ENCODE measurements around the gene CELSR1. TPM values are rescaled to one million over a fixed set of nuclear protein-coding genes. Genes with fewer than 3 reads are reported as not detected.
A peak's percentile ranks its signal among the peaks of the same experiment; 100 is the strongest.
"Not testable (repeated sequence)": the region's sequence is repeated elsewhere in the genome, so short reads cannot be mapped to it uniquely, and the experiment has no call there.

CELSR1 gene
- total RNA-seq, 3 donors from 2014 or later, result 0.96 to 36.7 (median 21.2) TPM

DNA sequence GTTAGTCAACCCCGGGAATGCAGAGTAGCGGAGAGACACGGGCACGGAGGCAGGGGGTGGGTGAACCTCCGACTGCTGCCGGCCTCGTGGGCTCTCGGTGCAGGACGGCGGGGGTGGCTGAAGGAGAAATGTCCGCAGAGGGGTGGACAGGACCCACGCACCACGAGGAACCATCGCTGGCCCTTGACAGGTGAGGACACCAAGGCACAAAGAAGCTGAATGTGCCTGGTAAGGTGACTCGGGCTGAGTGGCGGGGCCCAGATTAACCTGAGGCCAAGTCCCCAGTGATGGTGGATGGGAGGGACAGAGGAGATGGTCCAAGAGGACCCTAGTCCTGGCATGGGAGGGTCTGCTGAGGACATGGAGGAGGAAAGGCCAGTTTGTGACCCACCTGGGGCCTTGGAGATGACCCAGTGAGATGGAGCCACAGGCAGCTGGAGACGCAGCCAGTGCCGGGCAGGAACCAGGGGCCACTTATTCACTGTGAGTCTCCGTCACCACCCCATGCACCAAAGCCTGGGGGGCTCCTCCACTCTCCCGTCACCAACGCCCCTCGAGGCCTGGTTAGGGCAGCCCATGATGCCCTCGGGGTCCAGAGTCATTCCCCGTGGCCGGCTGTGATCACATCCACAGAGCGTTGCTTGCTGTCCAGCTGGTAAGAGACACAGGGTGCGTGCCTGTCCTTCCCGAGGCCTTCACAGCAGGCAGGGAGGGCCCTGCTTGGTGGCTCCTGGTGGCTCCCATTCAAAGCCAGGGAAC is 64.2 kb downstream of the CELSR1 start:
- TF ChIP-seq POLR2AphosphoS5 (IDR thresholded peaks at IDR 0.05), result no peak
- H3K4me3 ChIP-seq, result no peak overlapping the region
- DNase-seq (ENCODE audit: low spot score in 2 of 2), result no peak
- no peaks in the 10 kb centered on the region for H3K9me3 ChIP-seq
- no peaks in the 10 kb centered on the region for H3K36me3 ChIP-seq
- H3K27me3 ChIP-seq, result no peaks in the 10 kb centered on the region
- H3K27ac ChIP-seq, result no peak overlapping the region
- intact Hi-C loops (cut with DNase I; ENCODE audit: low total_unique reads), result no loop called here
- H3K4me1 ChIP-seq, result no peaks in the 10 kb centered on the region

GRCh38 chr22:46472722-46473016 is 64.8 kb downstream of the CELSR1 start:
- Histone ChIP-seq H3K9me3 (no peaks in the 10 kb centered on the region), H3K27ac (no peak overlapping the region), H3K4me3 (no peak overlapping the region), H3K27me3 (no peaks in the 10 kb centered on the region), H3K36me3 (no peaks in the 10 kb centered on the region), H3K4me1 (no peaks in the 10 kb centered on the region)
- no peak for DNase-seq (ENCODE audit: low spot score in 2 of 2)
- no peak for TF ChIP-seq POLR2A (IDR thresholded peaks at IDR 0.05)
- TF ChIP-seq POLR2AphosphoS5 (IDR thresholded peaks at IDR 0.05), result no peak
- TF ChIP-seq, protein P1, sequence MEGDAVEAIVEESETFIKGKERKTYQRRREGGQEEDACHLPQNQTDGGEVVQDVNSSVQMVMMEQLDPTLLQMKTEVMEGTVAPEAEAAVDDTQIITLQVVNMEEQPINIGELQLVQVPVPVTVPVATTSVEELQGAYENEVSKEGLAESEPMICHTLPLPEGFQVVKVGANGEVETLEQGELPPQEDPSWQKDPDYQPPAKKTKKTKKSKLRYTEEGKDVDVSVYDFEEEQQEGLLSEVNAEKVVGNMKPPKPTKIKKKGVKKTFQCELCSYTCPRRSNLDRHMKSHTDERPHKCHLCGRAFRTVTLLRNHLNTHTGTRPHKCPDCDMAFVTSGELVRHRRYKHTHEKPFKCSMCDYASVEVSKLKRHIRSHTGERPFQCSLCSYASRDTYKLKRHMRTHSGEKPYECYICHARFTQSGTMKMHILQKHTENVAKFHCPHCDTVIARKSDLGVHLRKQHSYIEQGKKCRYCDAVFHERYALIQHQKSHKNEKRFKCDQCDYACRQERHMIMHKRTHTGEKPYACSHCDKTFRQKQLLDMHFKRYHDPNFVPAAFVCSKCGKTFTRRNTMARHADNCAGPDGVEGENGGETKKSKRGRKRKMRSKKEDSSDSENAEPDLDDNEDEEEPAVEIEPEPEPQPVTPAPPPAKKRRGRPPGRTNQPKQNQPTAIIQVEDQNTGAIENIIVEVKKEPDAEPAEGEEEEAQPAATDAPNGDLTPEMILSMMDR (IDR thresholded peaks at IDR 0.05), result no peak
- intact Hi-C loops (cut with DNase I; ENCODE audit: low total_unique reads), result no loop called here

DNA sequence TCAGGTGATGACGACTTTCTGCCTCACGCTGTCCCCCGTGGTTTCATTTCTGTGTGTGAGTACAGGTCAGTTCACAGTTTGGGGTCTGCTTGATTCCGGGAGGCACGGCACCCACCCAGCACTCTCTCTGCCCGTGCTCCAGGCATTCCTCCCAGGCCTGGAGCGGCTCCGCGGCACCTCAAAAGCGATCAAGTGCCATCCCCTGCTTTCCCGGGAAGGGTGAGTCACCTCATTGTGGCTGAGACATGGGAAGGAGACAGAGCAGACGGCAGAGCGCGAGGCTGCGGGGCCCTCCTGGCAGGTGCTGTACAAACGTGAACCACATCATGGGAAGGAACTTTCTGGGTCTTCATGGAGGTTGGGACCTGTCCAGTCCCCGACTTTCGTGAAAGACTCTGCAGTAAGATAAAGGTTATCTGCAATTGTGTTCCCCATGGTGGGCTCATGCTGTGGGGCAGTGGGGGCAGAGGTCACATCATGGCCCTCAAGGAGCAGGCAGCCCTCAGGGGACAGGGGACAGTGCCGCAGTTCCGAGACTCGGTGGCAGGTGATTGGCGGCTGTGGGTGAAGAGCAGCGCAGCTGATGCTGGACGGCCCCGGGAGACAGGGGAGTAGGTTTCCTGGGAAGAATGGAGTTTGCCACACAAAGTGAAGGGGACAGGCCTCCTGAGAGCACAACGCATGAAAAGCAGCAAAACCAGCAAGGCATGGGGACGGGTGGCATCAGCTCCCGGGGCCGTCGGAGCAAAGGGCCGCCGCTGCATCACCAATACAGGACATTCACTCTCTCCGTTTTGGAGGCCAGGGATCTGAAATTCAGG is 65.3 kb downstream of the CELSR1 start:
- H3K36me3 ChIP-seq, result no peaks in the 10 kb centered on the region
- intact Hi-C loops (cut with DNase I; ENCODE audit: low total_unique reads), result no loop called here
- TF ChIP-seq, protein P1 (IDR thresholded peaks at IDR 0.05), result no peak
- TF ChIP-seq POLR2AphosphoS5 (IDR thresholded peaks at IDR 0.05) (no peak), POLR2A (IDR thresholded peaks at IDR 0.05) (no peak)
- no peak for DNase-seq (ENCODE audit: low spot score in 2 of 2)
- H3K27me3 ChIP-seq, result no peaks in the 10 kb centered on the region
- no peaks in the 10 kb centered on the region for H3K9me3 ChIP-seq
- no peak overlapping the region for H3K4me3 ChIP-seq
- H3K4me1 ChIP-seq, result no peaks in the 10 kb centered on the region
- no peak overlapping the region for H3K27ac ChIP-seq

GRCh38 chr22:46471330-46471729 is 66.1 kb downstream of the CELSR1 start:
- H3K9me3 ChIP-seq; H3K27me3 ChIP-seq; H3K4me1 ChIP-seq; H3K36me3 ChIP-seq; H3K27ac ChIP-seq; DNase-seq (ENCODE audit: low spot score in 2 of 2); intact Hi-C loops (cut with DNase I; ENCODE audit: low total_unique reads); H3K4me3 ChIP-seq: not testable (repeated sequence)

DNA sequence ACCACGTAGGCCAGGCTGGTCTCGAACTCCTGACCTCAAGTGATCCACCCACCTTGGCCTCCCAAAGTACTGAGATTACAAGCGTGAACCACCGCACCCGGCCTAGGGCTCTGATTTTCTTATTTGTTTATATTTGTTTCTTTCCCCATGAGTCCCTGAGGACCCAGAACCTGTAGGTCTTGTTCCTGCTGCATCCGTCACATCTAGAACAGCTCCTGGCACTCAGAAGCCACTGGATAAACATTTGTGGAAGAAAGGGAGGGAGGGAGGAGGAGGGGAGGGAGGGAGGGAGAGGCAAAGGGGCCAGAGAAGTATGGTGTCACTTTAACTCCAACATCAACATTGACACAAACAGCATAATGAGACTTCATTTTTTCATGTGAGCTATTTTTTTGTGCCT is 67.7 kb downstream of the CELSR1 start:
- no peaks in the 10 kb centered on the region for H3K36me3 ChIP-seq
- H3K27ac ChIP-seq, result peak overlapping the region; percentile 33 to 43
- H3K9me3 ChIP-seq, result no peaks in the 10 kb centered on the region
- peak in 1 of 2 donors; percentile 32 for DNase-seq (ENCODE audit: low spot score in 2 of 2)
- no peak overlapping the region for H3K4me3 ChIP-seq
- H3K4me1 ChIP-seq, result no peaks in the 10 kb centered on the region
- TF ChIP-seq, protein P1 (IDR thresholded peaks at IDR 0.05), result no peak
- TF ChIP-seq POLR2AphosphoS5 (IDR thresholded peaks at IDR 0.05) (no peak), POLR2A (IDR thresholded peaks at IDR 0.05) (no peak)
- intact Hi-C loops (cut with DNase I; ENCODE audit: low total_unique reads), result no loop called here
- no peaks in the 10 kb centered on the region for H3K27me3 ChIP-seq

- no peak for DNase-seq (ENCODE audit: low spot score in 2 of 2)
- no peak overlapping the region for H3K4me3 ChIP-seq
- H3K27me3 ChIP-seq, result no peaks in the 10 kb centered on the region
- intact Hi-C loops (cut with DNase I; ENCODE audit: low total_unique reads), result no loop called here
- peak overlapping the region in 1 of 2 donors; percentile 58 for H3K27ac ChIP-seq
- no peaks in the 10 kb centered on the region for H3K4me1 ChIP-seq
- H3K9me3 ChIP-seq, result no peaks in the 10 kb centered on the region
- H3K36me3 ChIP-seq, result no peaks in the 10 kb centered on the region
- TF ChIP-seq, protein P1 (IDR thresholded peaks at IDR 0.05), result no peak
- no peak for TF ChIP-seq POLR2AphosphoS5 (IDR thresholded peaks at IDR 0.05)
- TF ChIP-seq POLR2A (IDR thresholded peaks at IDR 0.05), result no peak
Observed at GRCh38 chr22:46467006-46467405, 70.4 kb downstream of the CELSR1 start.
